Sigmoid colon (tissue), 4 donors: ENCODE results near the gene AGFG1.

Source experiments
- CTCF ChIP-seq, 4 experiments: fragments of 450-650 bp in 3 of 4; fragments of 200-600 bp in 1 of 4; IDR thresholded peaks; one replicate each; pipeline ENCODE4 v1.5.1; 2016 to 2019; ENCODE audit warnings: antibody characterized with exemption in 4 of 4, mild to moderate bottlenecking in 3 of 4, moderate library complexity in 2 of 4
- EP300 ChIP-seq, 4 donors: sonication (generic); formaldehyde crosslinking; IDR thresholded peaks; one replicate each; pipeline ENCODE4 v1.6.1; 2017; ENCODE audit warnings: antibody characterized with exemption in 4 of 4
- POLR2A ChIP-seq, 2 donors: fragments of 450-650 bp; IDR thresholded peaks; one replicate each; pipeline ENCODE4 v1.6.1; 2016; ENCODE audit warnings: antibody characterized with exemption in 2 of 2, mild to moderate bottlenecking in 2 of 2, moderate library complexity in 2 of 2
- POLR2AphosphoS5 ChIP-seq, 4 donors: sonication (generic); formaldehyde crosslinking; IDR thresholded peaks; one replicate each; pipeline ENCODE4 v1.6.1; 2017; ENCODE audit warnings: antibody characterized with exemption in 4 of 4

GRCh38 chr2:227551836-227552235, 79.9 kb downstream of the AGFG1 start:
- no peak for TF ChIP-seq CTCF (IDR thresholded peaks at IDR 0.05)
- no peak for TF ChIP-seq POLR2A (IDR thresholded peaks at IDR 0.05)
- TF ChIP-seq POLR2AphosphoS5 (IDR thresholded peaks at IDR 0.05): no peak
- no peak for TF ChIP-seq EP300 (IDR thresholded peaks at IDR 0.05)
